GM12878 (cell line): ENCODE data around the gene DDX54.

ENCODE experiments used
- ASH2L ChIP-seq: fragments of 300-600, 200-600 bp; sonication (generic); IDR thresholded peaks from 2 replicates; pipeline ENCODE4 v1.6.1; 2017; ENCODE audit warnings: low read depth, mild to moderate bottlenecking, borderline replicate concordance
- CBX5 ChIP-seq: sonication (generic); IDR thresholded peaks from 2 replicates; pipeline ENCODE4 v1.6.1; 2016; ENCODE audit warnings: low read depth, moderate library complexity, mild to moderate bottlenecking, inconsistent platforms
- ESRRA ChIP-seq: IDR thresholded peaks from 2 replicates; pipeline ENCODE4 v1.6.1; 2012; ENCODE audit warnings: mild to moderate bottlenecking, low read length, improper control_type of control experiment
- HDAC2 ChIP-seq: fragments of 200-600 bp; sonication (generic); IDR thresholded peaks from 2 replicates; pipeline ENCODE4 v1.6.1; 2017
- JUND ChIP-seq: IDR thresholded peaks from 2 replicates; pipeline ENCODE4 v1.6.1; 2012; ENCODE audit warnings: low read depth, mild to moderate bottlenecking, low read length, improper control_type of control experiment, moderate library complexity
- MEF2A ChIP-seq: IDR thresholded peaks from 2 replicates; pipeline ENCODE4 v1.6.1; 2011; ENCODE audit warnings: low read depth, mild to moderate bottlenecking, low read length, moderate library complexity; ENCODE audit not compliant: insufficient read depth
- MXI1 ChIP-seq: fragments of 150-350 bp; IDR thresholded peaks from 2 replicates; pipeline ENCODE4 v1.6.1; 2011; ENCODE audit warnings: low read depth, mild to moderate bottlenecking, inconsistent platforms, low read length, improper control_type of control experiment
- POLR2A ChIP-seq: IDR thresholded peaks from 2 replicates; pipeline ENCODE4 v1.6.1; 2011; ENCODE audit warnings: low read depth, mild to moderate bottlenecking, low read length
- SREBF2 ChIP-seq: IDR thresholded peaks from 2 replicates; pipeline ENCODE4 v1.6.1; 2012; ENCODE audit warnings: mild to moderate bottlenecking, low read length
- TARDBP ChIP-seq: IDR thresholded peaks from 2 replicates; pipeline ENCODE4 v1.6.1; 2016; ENCODE audit warnings: borderline replicate concordance
- TF ChIP-seq, protein P1 (sequence below), 3 experiments: IDR thresholded peaks in 2 of 3; conservative IDR thresholded peaks in 1 of 3; 2 replicates each; pipeline ENCODE4 v1.5.1; 2011; ENCODE audit warnings: low read depth in 3 of 3, low read length in 3 of 3, mild to moderate bottlenecking in 3 of 3, control low read depth in 2 of 3, moderate library complexity in 2 of 3, inconsistent platforms in 1 of 3, mixed read lengths in 1 of 3; ENCODE audit not compliant: control insufficient read depth in 2 of 3, insufficient read depth in 1 of 3; ENCODE audit errors: extremely low read depth in 1 of 3
- TF ChIP-seq, protein P2 (sequence below): IDR thresholded peaks from 2 replicates; pipeline ENCODE4 v1.6.1; 2011; ENCODE audit warnings: borderline replicate concordance, low read depth, mild to moderate bottlenecking, moderate library complexity, low read length; ENCODE audit not compliant: insufficient read depth, poor library complexity, severe bottlenecking

DNA sequence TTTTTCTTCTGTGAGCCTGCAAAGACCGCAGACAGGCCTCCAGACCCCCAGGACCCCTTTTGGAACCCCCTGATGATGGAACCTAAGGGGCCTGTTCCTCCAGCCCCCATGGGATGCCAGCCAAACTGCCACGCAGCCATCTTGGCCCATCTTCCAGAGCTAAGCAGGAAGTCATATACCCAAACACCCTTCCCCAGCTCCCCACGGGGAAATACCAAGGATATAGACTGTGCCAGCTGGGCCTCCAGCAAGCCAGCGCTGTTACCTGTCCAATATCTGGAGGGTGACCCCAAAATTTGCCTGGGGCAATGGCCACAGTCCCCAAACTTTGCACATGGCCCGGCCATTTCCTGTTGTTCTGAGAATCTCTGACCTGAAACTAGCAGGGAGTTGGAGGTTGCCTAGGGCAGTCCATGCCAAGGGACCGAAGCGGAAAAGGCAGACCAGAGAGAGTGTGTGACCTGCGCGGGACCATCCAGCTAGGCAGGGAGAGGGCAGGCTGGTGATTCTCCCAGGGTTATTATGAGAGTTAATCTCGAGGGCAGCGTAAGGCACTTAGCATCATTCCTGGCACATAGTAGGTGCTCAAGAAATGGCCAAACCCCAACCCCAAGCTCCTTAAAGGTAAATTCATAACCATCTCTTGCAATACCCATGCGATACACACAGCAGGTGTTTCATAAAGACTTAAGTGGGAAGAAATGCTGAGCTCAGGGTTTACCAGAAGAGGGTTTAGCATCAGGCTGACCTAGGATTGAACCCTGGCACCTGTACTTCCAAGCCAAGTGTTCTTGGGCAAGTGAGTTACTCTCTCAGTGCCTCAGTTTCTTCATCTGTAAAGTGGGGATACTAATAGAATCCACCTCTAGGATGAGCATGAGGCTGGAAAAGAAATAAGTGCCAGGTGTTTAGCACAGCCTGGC lies 47.2 kb downstream of the DDX54 start:
- TF ChIP-seq, protein P1, sequence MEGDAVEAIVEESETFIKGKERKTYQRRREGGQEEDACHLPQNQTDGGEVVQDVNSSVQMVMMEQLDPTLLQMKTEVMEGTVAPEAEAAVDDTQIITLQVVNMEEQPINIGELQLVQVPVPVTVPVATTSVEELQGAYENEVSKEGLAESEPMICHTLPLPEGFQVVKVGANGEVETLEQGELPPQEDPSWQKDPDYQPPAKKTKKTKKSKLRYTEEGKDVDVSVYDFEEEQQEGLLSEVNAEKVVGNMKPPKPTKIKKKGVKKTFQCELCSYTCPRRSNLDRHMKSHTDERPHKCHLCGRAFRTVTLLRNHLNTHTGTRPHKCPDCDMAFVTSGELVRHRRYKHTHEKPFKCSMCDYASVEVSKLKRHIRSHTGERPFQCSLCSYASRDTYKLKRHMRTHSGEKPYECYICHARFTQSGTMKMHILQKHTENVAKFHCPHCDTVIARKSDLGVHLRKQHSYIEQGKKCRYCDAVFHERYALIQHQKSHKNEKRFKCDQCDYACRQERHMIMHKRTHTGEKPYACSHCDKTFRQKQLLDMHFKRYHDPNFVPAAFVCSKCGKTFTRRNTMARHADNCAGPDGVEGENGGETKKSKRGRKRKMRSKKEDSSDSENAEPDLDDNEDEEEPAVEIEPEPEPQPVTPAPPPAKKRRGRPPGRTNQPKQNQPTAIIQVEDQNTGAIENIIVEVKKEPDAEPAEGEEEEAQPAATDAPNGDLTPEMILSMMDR (IDR thresholded peaks at IDR 0.05 in 2 of 3, conservative IDR thresholded peaks at IDR 0.05 in 1 of 3; ENCODE audit: control insufficient read depth in 2 of 3, extremely low read depth in 1 of 3, insufficient read depth in 1 of 3, low read depth in 3 of 3, low read length in 3 of 3), result no peak
- TF ChIP-seq MXI1 (no peak), CBX5 (no peak), TARDBP (no peak), SREBF2 (no peak), ESRRA (no peak), MEF2A (no peak), POLR2A (no peak), HDAC2 (no peak), ASH2L (no peak), JUND (no peak)
- TF ChIP-seq, protein P2, sequence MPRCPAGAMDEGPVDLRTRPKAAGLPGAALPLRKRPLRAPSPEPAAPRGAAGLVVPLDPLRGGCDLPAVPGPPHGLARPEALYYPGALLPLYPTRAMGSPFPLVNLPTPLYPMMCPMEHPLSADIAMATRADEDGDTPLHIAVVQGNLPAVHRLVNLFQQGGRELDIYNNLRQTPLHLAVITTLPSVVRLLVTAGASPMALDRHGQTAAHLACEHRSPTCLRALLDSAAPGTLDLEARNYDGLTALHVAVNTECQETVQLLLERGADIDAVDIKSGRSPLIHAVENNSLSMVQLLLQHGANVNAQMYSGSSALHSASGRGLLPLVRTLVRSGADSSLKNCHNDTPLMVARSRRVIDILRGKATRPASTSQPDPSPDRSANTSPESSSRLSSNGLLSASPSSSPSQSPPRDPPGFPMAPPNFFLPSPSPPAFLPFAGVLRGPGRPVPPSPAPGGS, result no peak
